SU-DHL-6 (cell line): ENCODE data around the gene MRPS22.

ENCODE experiments used
- EZH2phosphoT487 ChIP-seq: fragments of 200-600 bp; sonication (generic), shearing (Covaris generic); conservative IDR thresholded peaks from 2 replicates; pipeline ENCODE4 v1.6.1; 2018; ENCODE audit warnings: mild to moderate bottlenecking, antibody characterized with exemption, low read length, moderate library complexity, mixed read lengths
- TF ChIP-seq, protein P1 (sequence below): fragments of 200-600 bp; sonication (generic); IDR thresholded peaks from one replicate; pipeline ENCODE4 v1.5.1; 2017; ENCODE audit warnings: antibody characterized with exemption, mild to moderate bottlenecking, low read length, moderate library complexity; ENCODE audit not compliant: insufficient read depth, poor library complexity, severe bottlenecking

DNA sequence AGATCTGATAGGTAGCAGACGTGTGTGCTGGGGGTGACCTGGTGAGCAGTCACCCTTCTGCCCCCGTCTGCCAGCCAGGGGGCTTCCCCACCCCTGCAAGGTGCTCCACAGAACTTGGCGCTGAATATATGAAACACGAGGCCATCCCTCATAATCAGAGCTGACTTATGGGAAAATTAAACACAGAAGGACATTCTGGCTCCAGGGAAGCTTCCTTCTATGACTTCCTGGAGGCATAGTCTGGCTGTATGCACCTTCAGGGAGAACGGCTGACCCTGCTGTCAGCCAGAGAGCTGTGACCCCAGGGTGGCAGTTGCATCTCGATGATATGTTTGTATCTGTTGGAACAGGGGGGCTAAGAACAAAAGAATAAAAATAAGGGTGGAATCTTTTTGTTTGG is 26.6 kb upstream of the MRPS22 start:
- TF ChIP-seq, protein P1, sequence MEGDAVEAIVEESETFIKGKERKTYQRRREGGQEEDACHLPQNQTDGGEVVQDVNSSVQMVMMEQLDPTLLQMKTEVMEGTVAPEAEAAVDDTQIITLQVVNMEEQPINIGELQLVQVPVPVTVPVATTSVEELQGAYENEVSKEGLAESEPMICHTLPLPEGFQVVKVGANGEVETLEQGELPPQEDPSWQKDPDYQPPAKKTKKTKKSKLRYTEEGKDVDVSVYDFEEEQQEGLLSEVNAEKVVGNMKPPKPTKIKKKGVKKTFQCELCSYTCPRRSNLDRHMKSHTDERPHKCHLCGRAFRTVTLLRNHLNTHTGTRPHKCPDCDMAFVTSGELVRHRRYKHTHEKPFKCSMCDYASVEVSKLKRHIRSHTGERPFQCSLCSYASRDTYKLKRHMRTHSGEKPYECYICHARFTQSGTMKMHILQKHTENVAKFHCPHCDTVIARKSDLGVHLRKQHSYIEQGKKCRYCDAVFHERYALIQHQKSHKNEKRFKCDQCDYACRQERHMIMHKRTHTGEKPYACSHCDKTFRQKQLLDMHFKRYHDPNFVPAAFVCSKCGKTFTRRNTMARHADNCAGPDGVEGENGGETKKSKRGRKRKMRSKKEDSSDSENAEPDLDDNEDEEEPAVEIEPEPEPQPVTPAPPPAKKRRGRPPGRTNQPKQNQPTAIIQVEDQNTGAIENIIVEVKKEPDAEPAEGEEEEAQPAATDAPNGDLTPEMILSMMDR: no peak
- TF ChIP-seq EZH2phosphoT487: no peak
